ENCODE results near the gene H1-8.

The H1-8 gene

GRCh38 chr3:129595544-129596193, 52.7 kb downstream of the H1-8 start:
- DNase-seq: no peak

DNA sequence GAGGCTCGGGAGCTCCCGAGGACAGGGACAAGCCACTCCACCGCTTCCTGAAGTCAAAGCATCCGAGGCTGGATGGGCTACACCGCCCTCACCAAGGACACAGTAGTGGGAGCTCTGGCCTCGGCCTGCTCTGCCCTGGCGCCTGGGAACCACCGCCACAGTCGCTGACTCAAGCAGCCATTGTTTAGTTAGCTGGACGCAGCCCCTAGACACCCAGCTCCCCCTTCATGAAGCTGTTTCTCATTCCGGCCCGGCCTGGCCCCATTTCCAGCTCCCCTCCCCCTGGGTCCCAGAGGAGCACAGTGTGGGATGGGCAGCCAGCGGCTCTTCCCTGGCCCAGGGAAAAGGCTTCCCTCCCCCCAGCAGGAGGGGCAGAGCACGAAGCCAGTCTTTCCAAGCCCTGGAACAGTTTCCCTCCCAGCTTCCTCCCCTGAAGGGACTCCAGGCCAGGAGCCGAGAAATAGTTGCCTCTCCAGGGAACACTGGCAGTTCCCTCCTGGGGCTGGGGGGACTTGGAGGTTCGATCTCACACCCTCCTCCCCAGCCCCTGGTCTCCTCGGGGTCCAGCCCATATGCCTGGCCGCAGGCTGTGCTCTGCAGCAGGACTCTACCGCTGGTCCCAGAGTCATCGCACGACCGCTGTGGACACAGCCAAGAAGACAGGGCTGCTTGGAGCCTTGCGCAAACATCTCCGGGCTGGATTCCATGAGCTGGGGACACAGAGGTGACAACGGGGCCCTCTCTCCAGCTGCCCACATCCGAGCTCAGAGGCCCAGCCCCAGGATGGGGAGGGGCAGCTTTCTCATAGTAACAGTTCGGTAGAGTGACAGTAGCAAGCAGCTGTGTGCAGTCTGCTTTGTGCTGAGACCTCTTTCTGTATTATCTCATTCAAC, 53.5 kb downstream of the H1-8 start:
- peak; percentile 66 for DNase-seq

- DNase-seq: no peak
Observed at GRCh38 chr3:129597087-129597999, 54.4 kb downstream of the H1-8 start.

DNA sequence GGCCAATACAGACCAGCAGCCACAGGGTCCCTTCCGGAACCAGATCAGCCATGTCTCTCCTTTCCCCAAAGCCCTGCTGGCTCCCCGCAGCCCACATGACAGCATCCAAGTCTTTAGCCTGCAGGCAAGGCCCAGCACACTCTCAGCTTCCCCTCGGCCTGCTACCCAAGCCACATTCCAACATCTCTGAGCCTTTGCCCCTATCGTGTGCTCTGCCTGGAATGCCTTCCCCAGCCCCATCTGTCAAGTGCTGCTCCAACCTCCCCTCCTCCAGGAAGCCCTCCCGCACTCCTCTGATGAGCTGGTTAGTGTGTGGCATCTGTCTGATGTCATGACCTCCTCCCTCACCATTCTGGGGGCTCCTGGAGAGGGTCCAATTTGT, 55.0 kb downstream of the H1-8 start:
- no peak for DNase-seq

DNA sequence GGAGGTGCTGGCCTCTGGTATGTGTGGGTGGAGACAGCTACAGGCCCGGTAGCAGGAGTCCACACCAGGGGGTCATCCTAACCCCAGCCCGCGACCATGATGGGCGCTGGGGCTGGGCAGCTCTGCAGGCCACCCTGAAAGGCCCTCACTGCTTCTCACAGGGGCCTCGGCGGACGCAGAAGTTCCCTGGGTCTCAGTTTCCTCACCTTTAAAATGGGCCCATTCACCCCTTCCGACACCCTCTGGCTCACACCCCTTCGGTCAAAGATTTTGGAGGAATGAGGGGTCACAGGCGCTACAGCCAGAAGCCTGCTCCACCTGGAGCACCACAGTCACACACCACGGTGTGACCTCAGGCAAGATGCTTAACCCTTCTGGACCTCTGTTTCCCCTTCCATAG, 55.5 kb downstream of the H1-8 start:
- DNase-seq: no peak

DNA sequence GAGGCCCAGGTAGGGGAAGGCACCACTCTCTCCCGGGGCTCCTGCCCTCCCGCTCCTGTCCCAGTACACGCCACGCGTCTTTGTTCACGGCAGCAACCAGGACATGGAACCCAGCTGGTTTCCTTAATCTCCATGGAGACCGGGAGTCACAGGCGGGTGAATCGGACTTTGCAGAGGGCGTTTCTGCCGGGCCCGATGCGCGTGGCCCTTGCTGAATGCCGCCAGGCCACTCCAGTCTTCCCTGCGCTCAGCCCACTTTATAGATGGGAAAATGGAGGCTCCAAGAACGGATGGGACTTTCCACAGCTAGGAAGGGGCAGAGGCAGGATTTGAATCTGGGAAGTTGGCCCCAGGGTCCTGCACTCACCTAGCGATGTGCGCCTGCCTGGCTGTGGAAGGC, 56.1 kb downstream of the H1-8 start:
- DNase-seq: no peak

DNA sequence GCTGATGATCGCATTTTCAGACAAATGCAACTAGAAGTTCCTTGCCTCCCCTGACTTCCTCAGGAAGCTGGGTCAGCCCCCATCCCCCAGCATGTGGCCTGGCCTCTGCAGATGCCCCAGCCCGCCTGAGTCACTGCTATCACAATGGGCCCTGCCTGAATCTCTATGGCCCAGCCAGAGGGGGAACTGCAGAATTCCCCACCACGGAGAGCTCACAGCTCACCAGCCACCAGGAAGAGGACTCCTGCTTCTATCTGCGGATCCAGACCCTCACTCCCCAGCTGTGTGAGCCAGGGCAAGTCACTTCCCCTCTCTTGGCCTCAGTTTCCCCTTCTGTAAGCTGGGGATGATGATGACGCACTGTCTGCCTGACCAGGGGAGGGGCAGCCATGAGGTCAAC, 56.6 kb downstream of the H1-8 start:
- no peak for DNase-seq

- DNase-seq: no peak
Observed at GRCh38 chr3:129600348-129600747, 57.4 kb downstream of the H1-8 start.
